MCF 10A (cell line): ENCODE results near the gene TNNI3. TPM values are rescaled to one million over a fixed set of nuclear protein-coding genes. Genes with fewer than 3 reads are reported as not detected.

Experiments used
- BruUV-seq: library from RNA; stranded (reverse); fragments of 400-500 nt; replicated peaks from 2 replicates; lab custom pipeline; 2021; lab: Mats Ljungman, UMichigan
- CTCF ChIA-PET: fragments of 300-600 bp; sonication (Branson Sonifier 250); formaldehyde crosslinking; extraction: SDS; loops from one replicate; lab custom pipeline; 2021; ENCODE audit warnings: antibody characterized with exemption, inconsistent platforms; lab: Yijun Ruan, JAX
- POLR2A ChIA-PET: fragments of 300-600, 350-650 bp; sonication (Branson Sonifier 250); formaldehyde crosslinking; extraction: SDS; loops from one replicate; lab custom pipeline; 2020; ENCODE audit warnings: antibody characterized with exemption, inconsistent platforms; lab: Yijun Ruan, JAX
- DNase-seq: peaks from one replicate; pipeline ENCODE4 v3.0.0-alpha.2; 2018; ENCODE audit not compliant: unreplicated experiment
- H3K27ac Mint-ChIP-seq: one replicate; pipeline ENCODE4 v1.8.0; 2022; ENCODE audit warnings: mild to moderate bottlenecking, low read depth, mixed read lengths; ENCODE audit not compliant: unreplicated experiment
- H3K27me3 Mint-ChIP-seq: one replicate; pipeline ENCODE4 v1.8.0; 2022; ENCODE audit warnings: mixed read lengths; ENCODE audit not compliant: insufficient read depth, unreplicated experiment
- H3K36me3 Mint-ChIP-seq: one replicate; pipeline ENCODE4 v1.8.0; 2022; ENCODE audit warnings: mild to moderate bottlenecking, moderate library complexity, mixed read lengths; ENCODE audit not compliant: insufficient read depth, unreplicated experiment
- H3K4me1 Mint-ChIP-seq: one replicate; pipeline ENCODE4 v1.8.0; 2022; ENCODE audit warnings: mixed read lengths; ENCODE audit not compliant: insufficient read depth, unreplicated experiment
- H3K4me3 Mint-ChIP-seq: one replicate; pipeline ENCODE4 v1.8.0; 2022; ENCODE audit warnings: mild to moderate bottlenecking, moderate library complexity, mixed read lengths; ENCODE audit not compliant: unreplicated experiment
- H3K9me3 Mint-ChIP-seq: one replicate; pipeline ENCODE4 v1.8.0; 2022; ENCODE audit warnings: mixed read lengths; ENCODE audit not compliant: unreplicated experiment
- intact Hi-C: fragments of 100-400 bp; cut with micrococcal nuclease; formaldehyde crosslinking; loops from 2 replicates; pipeline ENCODE4 v1.14.1; 2022
- total RNA-seq: library from RNA; stranded (reverse); gene quantifications from 2 replicates; pipeline ENCODE4 v1.2.3, GENCODE V29; 2022
- TF ChIP-seq, protein P1 (sequence below): fragments of 200-600 bp; IDR thresholded peaks from one replicate; pipeline ENCODE4 v1.8.0; 2022; ENCODE audit warnings: antibody characterized with exemption, mild to moderate bottlenecking; ENCODE audit not compliant: unreplicated experiment

The TNNI3 gene
- total RNA-seq, 1 experiment from 2014 or later, result 0.89 TPM

DNA sequence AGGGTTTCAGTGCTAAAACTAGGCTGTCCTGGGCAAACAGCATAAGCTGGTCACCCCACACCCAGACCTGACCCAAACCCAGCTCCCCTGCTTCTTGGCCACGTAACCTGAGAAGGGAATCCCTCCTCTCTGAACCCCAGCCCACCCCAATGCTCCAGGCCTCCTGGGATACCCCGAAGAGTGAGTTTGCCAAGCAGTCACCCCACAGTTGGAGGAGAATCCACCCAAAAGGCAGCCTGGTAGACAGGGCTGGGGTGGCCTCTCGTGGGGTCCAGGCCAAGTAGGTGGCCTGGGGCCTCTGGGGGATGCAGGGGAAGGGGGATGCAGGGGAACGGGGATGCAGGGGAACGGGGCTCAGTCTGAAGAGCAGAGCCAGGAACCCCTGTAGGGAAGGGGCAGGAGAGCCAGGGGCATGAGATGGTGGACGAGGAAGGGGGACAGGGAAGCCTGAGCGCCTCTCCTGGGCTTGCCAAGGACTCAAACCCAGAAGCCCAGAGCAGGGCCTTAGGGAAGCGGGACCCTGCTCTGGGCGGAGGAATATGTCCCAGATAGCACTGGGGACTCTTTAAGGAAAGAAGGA lies 42.9 kb downstream of the TNNI3 start:
- CTCF ChIA-PET, result interaction anchor here (0.6 kb wide), 1 partner anchor 20 kb away, joined by 3 read pairs; no protein-coding TSS in a partner anchor
- Mint-ChIP-seq H3K4me1 (peaks cover 25% of the 10 kb centered on the region), H3K27me3 (no peaks in the 10 kb centered on the region), H3K9me3 (no peaks in the 10 kb centered on the region), H3K36me3 (peaks cover 14% of the 10 kb centered on the region), H3K27ac (no peak overlapping the region), H3K4me3 (peak overlapping the region; percentile 87)
- intact Hi-C loops, result no loop called here
- TF ChIP-seq, protein P1, sequence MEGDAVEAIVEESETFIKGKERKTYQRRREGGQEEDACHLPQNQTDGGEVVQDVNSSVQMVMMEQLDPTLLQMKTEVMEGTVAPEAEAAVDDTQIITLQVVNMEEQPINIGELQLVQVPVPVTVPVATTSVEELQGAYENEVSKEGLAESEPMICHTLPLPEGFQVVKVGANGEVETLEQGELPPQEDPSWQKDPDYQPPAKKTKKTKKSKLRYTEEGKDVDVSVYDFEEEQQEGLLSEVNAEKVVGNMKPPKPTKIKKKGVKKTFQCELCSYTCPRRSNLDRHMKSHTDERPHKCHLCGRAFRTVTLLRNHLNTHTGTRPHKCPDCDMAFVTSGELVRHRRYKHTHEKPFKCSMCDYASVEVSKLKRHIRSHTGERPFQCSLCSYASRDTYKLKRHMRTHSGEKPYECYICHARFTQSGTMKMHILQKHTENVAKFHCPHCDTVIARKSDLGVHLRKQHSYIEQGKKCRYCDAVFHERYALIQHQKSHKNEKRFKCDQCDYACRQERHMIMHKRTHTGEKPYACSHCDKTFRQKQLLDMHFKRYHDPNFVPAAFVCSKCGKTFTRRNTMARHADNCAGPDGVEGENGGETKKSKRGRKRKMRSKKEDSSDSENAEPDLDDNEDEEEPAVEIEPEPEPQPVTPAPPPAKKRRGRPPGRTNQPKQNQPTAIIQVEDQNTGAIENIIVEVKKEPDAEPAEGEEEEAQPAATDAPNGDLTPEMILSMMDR, result no peak
- BruUV-seq, result no TSS peak
- DNase-seq, result no peak
- POLR2A ChIA-PET, result no interaction called here

DNA sequence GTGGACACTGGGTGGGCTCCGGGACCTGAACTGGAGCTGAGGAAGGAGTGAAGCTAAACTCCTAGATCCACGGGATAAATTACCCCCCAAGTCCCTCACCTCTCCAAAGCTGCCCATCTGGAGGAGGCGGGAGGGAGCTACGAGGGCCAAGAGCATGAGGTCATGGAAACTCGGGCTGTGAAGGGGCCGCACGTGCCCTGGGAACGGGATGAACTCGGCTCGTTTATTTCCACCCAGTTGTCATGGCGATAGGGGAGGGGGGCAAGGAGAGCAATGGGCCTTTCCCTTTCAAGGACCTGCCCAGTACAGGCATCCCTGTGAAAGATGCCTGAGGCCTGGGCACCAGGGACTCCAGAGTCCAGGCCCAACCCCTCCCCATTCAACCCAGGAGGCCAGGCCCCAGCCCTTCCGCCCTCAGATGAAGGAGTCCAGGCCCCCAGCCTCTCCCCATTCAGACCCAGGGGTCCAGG lies 43.9 kb downstream of the TNNI3 start:
- Mint-ChIP-seq H3K4me1 (peaks cover 25% of the 10 kb centered on the region), H3K4me3 (no peak overlapping the region), H3K36me3 (peaks cover 24% of the 10 kb centered on the region), H3K9me3 (no peaks in the 10 kb centered on the region), H3K27me3 (no peaks in the 10 kb centered on the region), H3K27ac (peak overlapping the region; percentile 12)
- no peak for DNase-seq
- POLR2A ChIA-PET, result no interaction called here
- intact Hi-C loops, result no loop called here
- CTCF ChIA-PET, result interaction anchor here (0.6 kb wide), 1 partner anchor 432 kb away, joined by 3 read pairs; no protein-coding TSS in a partner anchor
- no TSS peak for BruUV-seq
- TF ChIP-seq, protein P1, result no peak

DNA sequence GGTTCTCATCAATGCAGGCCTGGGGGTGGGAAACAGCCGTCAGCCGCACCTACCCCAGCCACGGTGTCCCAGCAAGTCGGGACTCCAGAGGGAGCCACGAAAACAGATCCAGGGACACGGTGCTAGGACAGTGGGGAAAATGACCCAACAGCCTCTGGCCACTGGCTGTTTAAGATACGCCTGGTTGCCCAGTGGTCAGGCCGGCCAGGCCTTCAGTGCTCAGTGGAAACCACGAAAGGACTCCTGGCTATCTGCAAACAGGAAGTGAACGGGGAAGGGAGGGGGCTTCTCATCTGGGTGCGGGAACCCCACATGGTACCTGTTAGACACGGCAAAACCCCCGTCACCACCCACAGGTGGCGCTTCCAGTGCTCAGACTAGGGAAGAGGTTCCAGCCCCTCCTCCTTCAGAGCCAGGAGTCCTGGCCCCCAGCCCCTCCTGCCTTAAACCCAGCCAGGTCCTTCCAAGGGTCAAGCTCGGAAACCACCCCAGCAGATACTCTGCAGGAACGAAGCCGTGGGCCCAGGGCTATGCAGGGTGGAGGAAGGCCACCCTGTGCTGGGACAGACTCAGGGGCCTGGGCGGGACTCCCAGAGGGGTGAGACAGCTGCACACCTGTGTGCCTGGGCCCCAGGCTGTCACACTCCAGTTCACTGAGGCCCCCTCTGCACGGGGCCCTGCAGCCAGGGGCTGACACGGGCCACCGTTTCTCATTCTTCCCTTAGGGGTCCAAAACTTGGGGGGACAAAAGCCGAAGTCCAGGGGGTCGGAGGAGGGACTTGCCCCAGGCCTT lies 44.6 kb downstream of the TNNI3 start:
- Mint-ChIP-seq H3K4me3 (no peak overlapping the region), H3K27ac (peak overlapping the region; percentile 12), H3K9me3 (no peaks in the 10 kb centered on the region), H3K27me3 (no peaks in the 10 kb centered on the region), H3K4me1 (peaks cover 25% of the 10 kb centered on the region), H3K36me3 (peaks cover 27% of the 10 kb centered on the region)
- intact Hi-C loops, result no loop called here
- ChIA-PET CTCF (no interaction called here), POLR2A (no interaction called here)
- BruUV-seq, result no TSS peak
- TF ChIP-seq, protein P1, result no peak
- DNase-seq, result no peak

DNA sequence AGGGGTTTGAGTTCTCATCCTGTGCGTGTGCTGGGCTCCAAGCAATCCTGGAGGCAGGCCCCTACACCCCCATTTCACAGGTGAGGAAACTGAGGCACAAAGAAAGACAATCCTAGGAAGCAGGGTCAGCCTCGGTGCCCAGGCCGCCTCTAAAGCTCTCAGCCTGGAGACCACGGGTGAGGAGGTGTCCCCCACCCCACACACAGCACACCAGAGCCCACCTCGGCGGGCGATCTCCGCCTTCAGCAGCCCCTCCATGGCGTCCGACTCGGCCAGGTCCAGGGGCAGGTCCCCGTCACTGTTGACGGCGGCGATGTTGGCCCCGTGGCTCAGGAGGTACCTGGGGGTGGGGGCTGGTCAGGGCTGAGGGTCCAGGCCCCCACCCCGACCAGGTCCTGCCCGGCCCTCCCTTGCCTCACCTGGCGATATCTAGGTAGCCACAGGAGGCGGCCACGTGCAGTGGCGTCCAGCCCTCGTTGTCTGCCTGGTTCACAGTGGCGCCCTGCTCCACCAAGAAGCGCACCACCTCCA lies 45.2 kb downstream of the TNNI3 start:
- ChIA-PET CTCF (no interaction called here), POLR2A (no interaction called here)
- peaks cover 29% of the 10 kb centered on the region for H3K36me3 Mint-ChIP-seq
- no peak overlapping the region for H3K4me3 Mint-ChIP-seq
- H3K4me1 Mint-ChIP-seq, result peaks cover 20% of the 10 kb centered on the region
- intact Hi-C loops, result no loop called here
- H3K27ac Mint-ChIP-seq, result no peak overlapping the region
- TF ChIP-seq, protein P1, result no peak
- no peaks in the 10 kb centered on the region for H3K27me3 Mint-ChIP-seq
- DNase-seq, result no peak
- H3K9me3 Mint-ChIP-seq, result no peaks in the 10 kb centered on the region
- BruUV-seq, result no TSS peak
